GM18505 (cell line): ENCODE data around the gene CASP5.

Experiments used
- ATAC-seq: cut with Tn5 transposase; IDR thresholded peaks from one replicate; pipeline ENCODE4 v1.9.1; 2021; ENCODE audit not compliant: unreplicated experiment
- POLR2A ChIP-seq: IDR thresholded peaks from 4 replicates; pipeline ENCODE4 v1.6.1; 2011; ENCODE audit warnings: borderline replicate concordance; ENCODE audit not compliant: insufficient read depth, insufficient read length; ENCODE audit errors: extremely low read depth

Gene CASP5

DNA sequence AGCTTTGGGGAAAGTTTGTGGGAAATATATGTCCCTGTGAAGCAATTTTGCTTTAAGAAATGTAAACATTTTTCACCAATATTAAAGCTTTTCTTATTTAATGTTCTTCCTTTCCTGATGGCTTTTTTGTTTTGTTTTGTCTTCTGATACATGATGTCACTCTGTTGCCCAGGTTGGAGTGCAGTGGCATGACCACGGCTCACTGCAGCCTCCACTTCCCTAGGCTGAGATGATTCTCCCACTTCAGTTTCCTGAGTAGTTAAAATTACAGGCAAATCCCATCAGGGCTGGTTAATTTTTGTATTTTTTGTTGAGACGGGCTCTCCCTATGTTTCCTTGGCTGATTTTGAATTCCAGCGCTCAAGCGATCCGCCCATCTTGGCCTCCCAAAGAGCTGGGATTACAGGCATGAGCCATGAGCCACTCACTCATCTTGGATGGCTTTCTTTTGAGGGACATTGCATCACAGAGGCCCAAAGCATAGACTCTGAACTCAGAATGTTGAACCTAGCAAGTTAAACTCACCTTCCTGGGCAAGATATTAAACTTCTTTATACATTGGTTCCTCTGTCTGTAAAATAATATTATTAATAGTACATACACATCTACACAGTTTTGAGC lies 22.8 kb upstream of the CASP5 start:
- TF ChIP-seq POLR2A: no peak
- ATAC-seq: no peak

DNA sequence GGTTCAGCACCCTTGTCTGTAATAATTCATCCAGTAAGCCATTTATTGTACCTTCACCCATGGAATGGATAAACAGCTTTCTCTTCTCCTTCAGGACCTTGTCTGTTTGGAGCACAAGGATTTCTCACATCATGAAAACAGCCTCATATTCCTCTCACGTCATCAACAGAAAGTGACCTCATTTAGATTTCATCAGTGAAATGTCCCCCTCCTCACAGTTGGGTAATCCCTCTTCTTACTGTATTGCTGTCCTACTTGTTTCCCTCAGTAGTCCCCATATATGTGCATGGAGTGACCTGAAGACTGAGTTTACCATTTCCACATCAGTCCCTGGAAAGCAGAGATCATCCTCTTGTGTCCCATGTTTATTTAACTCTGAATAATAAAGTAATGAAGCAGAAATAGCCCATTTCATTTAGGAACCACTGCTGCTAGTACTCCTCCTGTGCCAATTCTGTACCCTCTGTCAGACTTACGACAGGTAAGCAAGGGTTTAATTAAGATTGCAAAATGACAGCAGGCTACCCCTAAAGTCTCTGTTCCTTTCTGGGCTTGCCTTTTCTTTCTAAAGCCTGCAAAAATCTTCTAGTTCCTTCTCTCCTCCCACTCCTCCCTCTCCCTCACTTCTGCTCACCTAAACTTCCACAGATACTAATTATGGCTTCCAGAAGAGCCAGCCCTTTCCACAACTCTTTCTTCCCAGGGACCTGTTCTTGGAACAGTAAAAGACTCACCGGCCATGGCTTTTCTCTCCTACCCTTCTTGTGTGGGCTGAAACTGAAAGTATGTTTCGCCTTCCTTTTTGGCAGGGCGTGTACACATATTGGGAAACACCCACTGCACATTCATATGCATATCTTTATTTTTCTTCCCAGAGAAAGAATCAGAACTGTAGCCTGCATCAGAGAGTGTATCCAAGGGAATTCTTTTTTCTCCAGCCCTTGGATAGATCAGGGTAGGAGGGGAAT lies 21.9 kb upstream of the CASP5 start, which contains the start of gene CARD16:
CARD16 (minus strand) TSS at position 779 of the 968 bp plus-strand sequence; CDS start at position 741, 38 bp downstream.
- TF ChIP-seq POLR2A: peak; percentile 32
- peak; percentile 99 for ATAC-seq

DNA sequence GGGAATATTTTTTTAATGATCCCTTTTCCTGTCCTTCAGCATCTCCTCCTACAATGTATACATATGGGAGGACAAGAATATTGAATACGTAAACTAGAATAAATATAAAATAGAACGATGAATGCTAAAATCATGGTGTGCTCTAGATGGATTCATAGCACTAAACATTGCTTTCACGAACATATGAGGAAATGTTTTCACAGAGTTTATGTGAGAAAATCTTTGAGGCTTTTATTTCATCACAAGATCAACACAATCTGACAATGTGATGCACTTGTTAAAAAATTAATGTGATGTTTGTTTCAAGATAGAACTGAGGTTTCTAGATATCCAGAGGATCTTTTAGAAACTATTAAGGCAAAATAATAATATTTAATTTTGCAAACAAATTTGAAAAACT lies 19.2 kb upstream of the CASP5 start:
- no peak for TF ChIP-seq POLR2A
- no peak for ATAC-seq

GRCh38 chr11:105040703-105041102 lies 17.7 kb upstream of the CASP5 start:
- no peak for TF ChIP-seq POLR2A
- ATAC-seq: no peak

DNA sequence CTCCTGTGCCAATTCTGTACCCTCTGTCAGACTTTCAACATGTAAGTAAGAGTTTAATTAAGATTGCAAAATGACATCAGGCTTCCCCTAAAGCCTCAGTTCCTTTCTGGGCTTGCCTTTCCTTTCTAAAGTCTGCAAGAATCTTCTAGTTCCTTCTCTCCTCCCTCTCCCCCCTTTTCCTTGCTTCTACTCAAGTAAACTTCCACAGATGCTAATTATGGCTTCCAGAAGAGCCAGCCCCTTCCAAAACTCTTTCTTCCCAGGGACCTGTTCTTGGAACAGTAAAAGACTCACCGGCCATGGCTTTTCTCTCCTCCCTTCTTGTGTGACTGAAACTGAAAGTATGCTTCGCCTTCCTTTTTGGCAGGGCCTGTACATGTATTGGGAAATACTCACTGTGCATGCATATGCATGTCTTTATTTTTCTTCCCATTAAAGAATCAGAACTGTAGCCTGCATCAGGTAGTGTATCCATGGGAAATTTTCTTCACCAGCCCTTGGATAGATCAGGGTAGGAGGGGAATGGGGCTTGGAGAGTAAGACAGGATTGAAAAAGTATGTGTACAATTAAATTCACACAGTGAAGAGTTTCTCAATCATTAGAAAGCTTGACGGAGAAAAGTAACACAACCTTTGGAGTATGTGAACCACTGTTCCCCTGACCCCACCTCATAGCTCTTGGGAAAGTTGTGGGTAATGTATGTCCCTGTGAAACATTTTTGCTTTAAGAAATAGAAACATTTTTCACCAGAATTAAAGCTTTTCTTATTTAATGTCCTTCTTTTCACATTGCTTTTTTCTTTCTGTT lies 12.0 kb upstream of the CASP5 start, which contains the start of gene CASP1:
CASP1 (minus strand) TSS at position 332 of the 808 bp plus-strand sequence; CDS start at position 301, 31 bp downstream.
- TF ChIP-seq POLR2A: no peak
- peak; percentile 96 for ATAC-seq

GRCh38 chr11:105034388-105034787 lies 11.4 kb upstream of the CASP5 start:
- peak; percentile 4 for ATAC-seq

DNA sequence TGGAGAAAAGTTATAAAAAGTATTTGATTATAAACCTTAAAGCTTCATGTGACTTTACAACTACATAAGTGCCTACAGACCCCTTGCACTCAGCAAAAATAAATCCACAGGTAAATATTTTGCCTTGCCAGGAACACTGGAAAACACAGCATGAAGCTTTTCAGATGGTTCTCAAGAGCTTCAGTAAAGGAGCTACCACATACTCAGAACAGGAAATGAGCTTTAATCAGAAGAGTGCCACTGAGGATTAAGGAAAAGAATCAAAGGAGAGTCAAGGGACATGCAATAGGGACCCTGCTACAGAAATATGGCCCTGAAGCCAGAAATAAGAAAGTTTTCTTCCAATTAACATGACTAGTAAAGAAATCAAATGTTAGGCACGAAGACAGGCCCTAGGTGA lies 10.8 kb upstream of the CASP5 start:
- ATAC-seq: no peak
- no peak for TF ChIP-seq POLR2A

DNA sequence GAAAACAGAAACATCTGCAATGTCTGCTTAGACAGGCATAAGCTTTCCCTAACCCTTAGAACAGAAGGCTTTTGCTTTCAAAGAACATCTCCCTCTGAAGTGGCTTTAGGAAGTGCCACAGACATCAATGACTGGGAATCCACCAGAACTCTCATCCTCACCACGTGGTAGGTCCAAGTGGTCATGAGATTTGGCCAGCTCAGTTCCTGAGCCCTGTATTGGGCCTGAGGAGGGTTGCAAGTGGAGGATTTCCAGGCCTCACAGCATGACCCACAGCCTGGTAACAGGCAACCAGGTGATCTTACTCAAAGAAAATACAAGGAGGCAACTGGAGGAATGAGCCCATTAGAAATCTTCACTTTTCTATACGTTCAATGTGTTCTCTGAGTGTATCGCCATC lies 10.4 kb upstream of the CASP5 start:
- no peak for ATAC-seq

GRCh38 chr11:105032495-105032894 lies 9.5 kb upstream of the CASP5 start:
- no peak for TF ChIP-seq POLR2A
- ATAC-seq: no peak

More for the DNA sequence above, 10.4 kb upstream of the CASP5 start:
- no peak for TF ChIP-seq POLR2A

GRCh38 chr11:105027678-105028077 lies 4.7 kb upstream of the CASP5 start:
- ATAC-seq: no peak

GRCh38 chr11:105024394-105024793 lies 1.4 kb upstream of the CASP5 start:
- ATAC-seq: no peak
- no peak for TF ChIP-seq POLR2A

More at GRCh38 chr11:105027678-105028077, 4.7 kb upstream of the CASP5 start:
- no peak for TF ChIP-seq POLR2A

GRCh38 chr11:105022527-105022926 lies 441 bp downstream of the CASP5 start:
- ATAC-seq: no peak
- no peak for TF ChIP-seq POLR2A

- TF ChIP-seq POLR2A: no peak
- ATAC-seq: no peak
Measured at GRCh38 chr11:105007463-105007862, 15.5 kb downstream of the CASP5 start.
